ENCODE data around the gene GOLGA6D. TPM values are rescaled to one million over a fixed set of nuclear protein-coding genes. Genes with fewer than 3 reads are reported as not detected.

GOLGA6D gene
- total RNA-seq, 1 donor from 2014 or later = not detected

GRCh38 chr15:75321711-75322110 is 39.1 kb downstream of the GOLGA6D start:
- Mint-ChIP-seq H3K4me3 (ENCODE audit: unreplicated experiment) (no peak overlapping the region), H3K27ac (ENCODE audit: unreplicated experiment) (no peak overlapping the region), H3K4me1 (ENCODE audit: low read depth, unreplicated experiment) (no peaks in the 10 kb centered on the region), H3K36me3 (ENCODE audit: unreplicated experiment) (no peaks in the 10 kb centered on the region), H3K9me3 (ENCODE audit: unreplicated experiment) (peaks cover 2% of the 10 kb centered on the region), H3K27me3 (ENCODE audit: unreplicated experiment) (peaks cover 3% of the 10 kb centered on the region)
- no peak for TF ChIP-seq CTCF (IDR thresholded peaks at IDR 0.05; ENCODE audit: partially characterized antibody, unreplicated experiment)
- DNase-seq = no peak

DNA sequence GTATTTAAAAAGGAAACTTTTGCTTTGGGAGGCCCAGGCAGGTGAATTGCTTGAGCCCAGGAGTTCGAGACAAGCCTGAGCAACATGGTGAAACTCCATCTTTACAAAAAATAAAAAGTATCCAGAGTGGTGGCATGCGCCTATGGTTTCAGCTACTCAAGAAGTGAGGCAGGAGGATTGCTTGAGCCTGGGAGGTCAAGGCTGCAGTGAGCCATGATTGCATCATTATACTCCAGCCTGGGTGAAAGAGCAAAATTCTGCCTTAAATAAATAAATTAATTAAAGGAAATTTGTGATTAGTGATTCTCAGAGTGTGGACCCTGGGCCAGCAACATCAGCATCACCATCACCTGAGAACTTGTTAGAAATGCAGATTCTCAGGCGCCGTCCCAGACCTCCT is 43.3 kb downstream of the GOLGA6D start:
- no peak overlapping the region for H3K27ac Mint-ChIP-seq (ENCODE audit: unreplicated experiment)
- TF ChIP-seq CTCF (IDR thresholded peaks at IDR 0.05; ENCODE audit: partially characterized antibody, unreplicated experiment) = no peak
- H3K9me3 Mint-ChIP-seq (ENCODE audit: unreplicated experiment) = no peaks in the 10 kb centered on the region
- no peak for DNase-seq
- H3K4me1 Mint-ChIP-seq (ENCODE audit: low read depth, unreplicated experiment) = no peaks in the 10 kb centered on the region
- no peak overlapping the region for H3K4me3 Mint-ChIP-seq (ENCODE audit: unreplicated experiment)
- no peaks in the 10 kb centered on the region for H3K36me3 Mint-ChIP-seq (ENCODE audit: unreplicated experiment)
- H3K27me3 Mint-ChIP-seq (ENCODE audit: unreplicated experiment) = peaks cover 3% of the 10 kb centered on the region

- Mint-ChIP-seq H3K27ac (ENCODE audit: unreplicated experiment) (no peak overlapping the region), H3K36me3 (ENCODE audit: unreplicated experiment) (no peaks in the 10 kb centered on the region), H3K27me3 (ENCODE audit: unreplicated experiment) (peaks cover 2% of the 10 kb centered on the region), H3K9me3 (ENCODE audit: unreplicated experiment) (no peaks in the 10 kb centered on the region), H3K4me1 (ENCODE audit: low read depth, unreplicated experiment) (no peaks in the 10 kb centered on the region), H3K4me3 (ENCODE audit: unreplicated experiment) (no peak overlapping the region)
- TF ChIP-seq CTCF (IDR thresholded peaks at IDR 0.05; ENCODE audit: partially characterized antibody, unreplicated experiment) = no peak
- no peak for DNase-seq
These were observed 44.4 kb downstream of the GOLGA6D start for GRCh38 chr15:75327005-75327404.

GRCh38 chr15:75327491-75327890 is 44.9 kb downstream of the GOLGA6D start:
- no peak overlapping the region for H3K27ac Mint-ChIP-seq (ENCODE audit: unreplicated experiment)
- TF ChIP-seq CTCF (IDR thresholded peaks at IDR 0.05; ENCODE audit: partially characterized antibody, unreplicated experiment) = no peak
- H3K27me3 Mint-ChIP-seq (ENCODE audit: unreplicated experiment) = peaks cover 2% of the 10 kb centered on the region
- H3K9me3 Mint-ChIP-seq (ENCODE audit: unreplicated experiment) = no peaks in the 10 kb centered on the region
- H3K4me3 Mint-ChIP-seq (ENCODE audit: unreplicated experiment) = no peak overlapping the region
- H3K36me3 Mint-ChIP-seq (ENCODE audit: unreplicated experiment) = no peaks in the 10 kb centered on the region
- no peak for DNase-seq
- no peaks in the 10 kb centered on the region for H3K4me1 Mint-ChIP-seq (ENCODE audit: low read depth, unreplicated experiment)

DNA sequence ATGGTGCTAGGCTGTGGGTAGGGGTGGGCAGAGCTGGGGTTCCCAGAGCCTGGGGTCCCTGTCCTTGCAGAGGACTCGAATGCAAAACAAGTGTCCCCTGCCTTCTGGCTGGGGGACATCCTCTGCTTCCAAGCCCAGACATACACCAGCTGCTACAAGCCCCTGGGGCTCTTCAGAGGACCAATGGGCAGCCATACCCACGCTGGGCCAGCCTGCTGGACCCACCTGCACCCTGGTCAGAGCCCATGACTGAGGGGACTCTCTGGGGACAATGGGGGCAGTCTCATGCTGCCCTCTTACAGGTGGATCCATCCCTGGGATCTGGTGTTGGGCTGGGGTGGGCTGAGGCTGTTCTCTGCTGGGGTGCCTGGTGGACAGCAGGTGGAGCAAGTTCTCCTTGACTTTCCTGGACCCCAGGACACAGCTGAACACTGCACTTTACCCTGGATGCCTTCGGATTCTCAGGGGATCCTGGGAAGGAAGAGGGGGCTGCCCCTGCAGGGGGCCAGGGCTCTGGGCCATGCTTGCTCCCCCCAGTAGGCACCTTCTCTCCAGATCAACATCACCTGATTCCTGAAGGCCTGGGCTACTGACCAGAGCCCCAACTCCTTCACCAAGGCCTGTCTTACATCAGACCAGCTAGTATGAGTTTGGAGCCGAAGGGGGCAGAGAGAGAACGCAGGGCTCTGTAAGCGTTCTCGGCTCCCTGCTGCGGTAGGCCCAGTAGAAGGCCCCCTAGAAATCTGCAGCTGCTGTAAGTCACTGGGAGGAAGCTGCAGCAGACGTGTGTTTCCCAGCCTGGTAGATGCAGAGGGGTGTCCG is 46.1 kb downstream of the GOLGA6D start:
- peaks cover 2% of the 10 kb centered on the region for H3K27me3 Mint-ChIP-seq (ENCODE audit: unreplicated experiment)
- DNase-seq = no peak
- H3K27ac Mint-ChIP-seq (ENCODE audit: unreplicated experiment) = no peak overlapping the region
- H3K36me3 Mint-ChIP-seq (ENCODE audit: unreplicated experiment) = no peaks in the 10 kb centered on the region
- no peaks in the 10 kb centered on the region for H3K4me1 Mint-ChIP-seq (ENCODE audit: low read depth, unreplicated experiment)
- H3K9me3 Mint-ChIP-seq (ENCODE audit: unreplicated experiment) = no peaks in the 10 kb centered on the region
- no peak for TF ChIP-seq CTCF (IDR thresholded peaks at IDR 0.05; ENCODE audit: partially characterized antibody, unreplicated experiment)
- no peak overlapping the region for H3K4me3 Mint-ChIP-seq (ENCODE audit: unreplicated experiment)
